HG03342 (cell line): ENCODE data around the gene C1orf216.
"Not testable (repeated sequence)": the region's sequence is repeated elsewhere in the genome, so short reads cannot be mapped to it uniquely, and the experiment has no call there.

Source experiments
- ATAC-seq: cut with Tn5 transposase; IDR thresholded peaks from one replicate; pipeline ENCODE4 v1.9.1; 2021; ENCODE audit warnings: mild to moderate bottlenecking, moderate library complexity; ENCODE audit not compliant: unreplicated experiment

The C1orf216 gene

GRCh38 chr1:35707601-35708440 is 10.9 kb downstream of the C1orf216 start:
- no peak for ATAC-seq

GRCh38 chr1:35706846-35707600 is 11.7 kb downstream of the C1orf216 start:
- ATAC-seq, result no peak

- ATAC-seq, result no peak
These were observed 16.2 kb downstream of the C1orf216 start for GRCh38 chr1:35702508-35702907.

- not testable (repeated sequence) for ATAC-seq
These were observed 19.5 kb downstream of the C1orf216 start for GRCh38 chr1:35699152-35699551.

GRCh38 chr1:35692317-35692716 is 26.4 kb downstream of the C1orf216 start:
- no peak for ATAC-seq

- ATAC-seq, result no peak
These were observed 27.0 kb downstream of the C1orf216 start for GRCh38 chr1:35691571-35692220.

- no peak for ATAC-seq
These were observed 27.6 kb downstream of the C1orf216 start for GRCh38 chr1:35691080-35691479.

GRCh38 chr1:35690103-35690502 is 28.6 kb downstream of the C1orf216 start:
- ATAC-seq, result not testable (repeated sequence)

- ATAC-seq, result no peak
These were observed 30.5 kb downstream of the C1orf216 start for GRCh38 chr1:35688161-35688560.

GRCh38 chr1:35683012-35683411 is 35.7 kb downstream of the C1orf216 start:
- no peak for ATAC-seq

- ATAC-seq, result no peak
These were observed 38.4 kb downstream of the C1orf216 start for GRCh38 chr1:35680271-35680670.

- no peak for ATAC-seq
These were observed 42.9 kb downstream of the C1orf216 start for GRCh38 chr1:35675773-35676172.

GRCh38 chr1:35674111-35674510 is 44.6 kb downstream of the C1orf216 start:
- ATAC-seq, result no peak

- no peak for ATAC-seq
These were observed 46.6 kb downstream of the C1orf216 start for GRCh38 chr1:35672116-35672515.

- no peak for ATAC-seq
These were observed 50.2 kb downstream of the C1orf216 start for GRCh38 chr1:35668506-35668905.

- no peak for ATAC-seq
These were observed 51.8 kb downstream of the C1orf216 start for GRCh38 chr1:35666916-35667315.

- no peak for ATAC-seq
These were observed 52.5 kb downstream of the C1orf216 start for GRCh38 chr1:35666216-35666615.
